GM12878 (cell line): ENCODE results near the gene SLC4A2.

ENCODE experiments used
- BCLAF1 ChIP-seq: fragments of 450-650 bp; IDR thresholded peaks from 2 replicates; pipeline ENCODE4 v1.6.1; 2017; ENCODE audit warnings: antibody characterized with exemption, mild to moderate bottlenecking, moderate library complexity
- CEBPZ ChIP-seq: fragments of 150-350 bp; IDR thresholded peaks from 2 replicates; pipeline ENCODE4 v1.6.1; 2016; ENCODE audit warnings: low read depth, low read length
- EED ChIP-seq: sonication (generic); IDR thresholded peaks from 2 replicates; pipeline ENCODE4 v1.6.1; 2016; ENCODE audit warnings: antibody characterized with exemption, low read depth
- FOXM1 ChIP-seq: IDR thresholded peaks from 2 replicates; pipeline ENCODE4 v1.6.1; 2012; ENCODE audit warnings: low read depth, mild to moderate bottlenecking, inconsistent platforms, low read length, moderate library complexity
- JUND ChIP-seq: IDR thresholded peaks from 2 replicates; pipeline ENCODE4 v1.6.1; 2012; ENCODE audit warnings: low read depth, mild to moderate bottlenecking, low read length, improper control_type of control experiment, moderate library complexity
- KDM1A ChIP-seq: fragments of 200-600 bp; sonication (generic); IDR thresholded peaks from 2 replicates; pipeline ENCODE4 v1.6.1; 2016; ENCODE audit warnings: borderline replicate concordance
- NFYB ChIP-seq: IDR thresholded peaks from 2 replicates; pipeline ENCODE4 v1.6.1; 2011; ENCODE audit warnings: low read depth, mild to moderate bottlenecking, low read length, improper control_type of control experiment, moderate library complexity; ENCODE audit not compliant: insufficient read depth
- POLR2A ChIP-seq: IDR thresholded peaks from 2 replicates; pipeline ENCODE4 v1.6.1; 2011; ENCODE audit warnings: low read depth, mild to moderate bottlenecking, low read length
- SREBF2 ChIP-seq: IDR thresholded peaks from 2 replicates; pipeline ENCODE4 v1.6.1; 2012; ENCODE audit warnings: mild to moderate bottlenecking, low read length
- YY1 ChIP-seq: IDR thresholded peaks from 2 replicates; pipeline ENCODE4 v1.6.1; 2011; ENCODE audit warnings: low read depth, mild to moderate bottlenecking, low read length
- ZZZ3 ChIP-seq: IDR thresholded peaks from 2 replicates; pipeline ENCODE4 v1.6.1; 2011; ENCODE audit warnings: low read depth; ENCODE audit not compliant: control insufficient read depth, insufficient read length
- TF ChIP-seq, protein P1 (sequence below), 3 experiments: IDR thresholded peaks in 2 of 3; conservative IDR thresholded peaks in 1 of 3; 2 replicates each; pipeline ENCODE4 v1.5.1; 2011; ENCODE audit warnings: low read depth in 3 of 3, low read length in 3 of 3, mild to moderate bottlenecking in 3 of 3, control low read depth in 2 of 3, moderate library complexity in 2 of 3, inconsistent platforms in 1 of 3, mixed read lengths in 1 of 3; ENCODE audit not compliant: control insufficient read depth in 2 of 3, insufficient read depth in 1 of 3; ENCODE audit errors: extremely low read depth in 1 of 3
- TF ChIP-seq, protein P2 (sequence below): fragments of 450-650 bp; IDR thresholded peaks from 2 replicates; pipeline ENCODE4 v1.6.1; 2014; ENCODE audit warnings: mild to moderate bottlenecking

- TF ChIP-seq, protein P1, sequence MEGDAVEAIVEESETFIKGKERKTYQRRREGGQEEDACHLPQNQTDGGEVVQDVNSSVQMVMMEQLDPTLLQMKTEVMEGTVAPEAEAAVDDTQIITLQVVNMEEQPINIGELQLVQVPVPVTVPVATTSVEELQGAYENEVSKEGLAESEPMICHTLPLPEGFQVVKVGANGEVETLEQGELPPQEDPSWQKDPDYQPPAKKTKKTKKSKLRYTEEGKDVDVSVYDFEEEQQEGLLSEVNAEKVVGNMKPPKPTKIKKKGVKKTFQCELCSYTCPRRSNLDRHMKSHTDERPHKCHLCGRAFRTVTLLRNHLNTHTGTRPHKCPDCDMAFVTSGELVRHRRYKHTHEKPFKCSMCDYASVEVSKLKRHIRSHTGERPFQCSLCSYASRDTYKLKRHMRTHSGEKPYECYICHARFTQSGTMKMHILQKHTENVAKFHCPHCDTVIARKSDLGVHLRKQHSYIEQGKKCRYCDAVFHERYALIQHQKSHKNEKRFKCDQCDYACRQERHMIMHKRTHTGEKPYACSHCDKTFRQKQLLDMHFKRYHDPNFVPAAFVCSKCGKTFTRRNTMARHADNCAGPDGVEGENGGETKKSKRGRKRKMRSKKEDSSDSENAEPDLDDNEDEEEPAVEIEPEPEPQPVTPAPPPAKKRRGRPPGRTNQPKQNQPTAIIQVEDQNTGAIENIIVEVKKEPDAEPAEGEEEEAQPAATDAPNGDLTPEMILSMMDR (IDR thresholded peaks at IDR 0.05 in 2 of 3, conservative IDR thresholded peaks at IDR 0.05 in 1 of 3; ENCODE audit: control insufficient read depth in 2 of 3, extremely low read depth in 1 of 3, insufficient read depth in 1 of 3, low read depth in 3 of 3, low read length in 3 of 3): no peak
- no peak for TF ChIP-seq ZZZ3
- TF ChIP-seq YY1: no peak
- TF ChIP-seq JUND: no peak
- TF ChIP-seq EED: no peak
- TF ChIP-seq, protein P2, sequence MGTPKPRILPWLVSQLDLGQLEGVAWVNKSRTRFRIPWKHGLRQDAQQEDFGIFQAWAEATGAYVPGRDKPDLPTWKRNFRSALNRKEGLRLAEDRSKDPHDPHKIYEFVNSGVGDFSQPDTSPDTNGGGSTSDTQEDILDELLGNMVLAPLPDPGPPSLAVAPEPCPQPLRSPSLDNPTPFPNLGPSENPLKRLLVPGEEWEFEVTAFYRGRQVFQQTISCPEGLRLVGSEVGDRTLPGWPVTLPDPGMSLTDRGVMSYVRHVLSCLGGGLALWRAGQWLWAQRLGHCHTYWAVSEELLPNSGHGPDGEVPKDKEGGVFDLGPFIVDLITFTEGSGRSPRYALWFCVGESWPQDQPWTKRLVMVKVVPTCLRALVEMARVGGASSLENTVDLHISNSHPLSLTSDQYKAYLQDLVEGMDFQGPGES: no peak
- TF ChIP-seq POLR2A: peak; percentile 60
- no peak for TF ChIP-seq BCLAF1
- TF ChIP-seq NFYB: no peak
- TF ChIP-seq FOXM1: no peak
- TF ChIP-seq KDM1A: no peak
- no peak for TF ChIP-seq SREBF2
- no peak for TF ChIP-seq CEBPZ
Measured at GRCh38 chr7:151075978-151076426, 16.6 kb downstream of the SLC4A2 start.
